ENCODE data around the gene COL4A1.

Gene COL4A1

DNA sequence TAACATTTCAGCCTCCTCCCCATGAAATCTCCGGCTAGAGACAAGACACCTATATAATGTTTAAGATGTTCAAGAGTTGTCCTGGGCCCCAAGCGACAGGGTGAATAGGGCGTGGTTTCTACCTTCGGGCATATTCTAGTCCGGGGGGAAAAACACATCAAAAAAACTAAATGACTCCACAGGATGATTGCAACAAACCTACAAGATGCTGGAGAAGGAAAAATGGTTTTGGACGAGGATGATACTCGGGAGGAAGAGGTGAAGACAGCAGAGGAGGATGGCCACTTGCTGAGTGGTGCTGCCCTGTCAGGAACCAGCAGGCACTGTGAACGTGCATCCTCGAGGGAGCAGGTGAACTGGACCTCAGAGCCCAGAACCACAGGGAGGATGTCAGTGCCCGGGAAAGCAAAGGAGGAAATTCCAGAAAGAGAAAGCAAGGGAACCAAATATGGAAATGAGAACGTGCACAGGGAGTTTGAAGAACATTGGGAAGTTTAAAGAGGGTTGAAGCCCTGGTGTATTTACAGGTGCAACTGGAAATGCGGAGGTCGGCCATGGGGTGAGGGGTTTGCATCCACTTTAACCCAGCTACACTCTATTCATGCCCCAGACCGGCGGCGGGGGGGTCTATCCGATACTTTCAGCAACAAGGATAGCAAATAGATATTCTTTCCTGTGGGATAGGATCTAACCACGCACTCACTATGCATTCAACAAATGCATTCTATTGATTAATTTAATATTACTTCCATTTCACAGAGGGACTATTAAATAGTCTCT lies 50.6 kb downstream of the COL4A1 start:
- no peak for DNase-seq

DNA sequence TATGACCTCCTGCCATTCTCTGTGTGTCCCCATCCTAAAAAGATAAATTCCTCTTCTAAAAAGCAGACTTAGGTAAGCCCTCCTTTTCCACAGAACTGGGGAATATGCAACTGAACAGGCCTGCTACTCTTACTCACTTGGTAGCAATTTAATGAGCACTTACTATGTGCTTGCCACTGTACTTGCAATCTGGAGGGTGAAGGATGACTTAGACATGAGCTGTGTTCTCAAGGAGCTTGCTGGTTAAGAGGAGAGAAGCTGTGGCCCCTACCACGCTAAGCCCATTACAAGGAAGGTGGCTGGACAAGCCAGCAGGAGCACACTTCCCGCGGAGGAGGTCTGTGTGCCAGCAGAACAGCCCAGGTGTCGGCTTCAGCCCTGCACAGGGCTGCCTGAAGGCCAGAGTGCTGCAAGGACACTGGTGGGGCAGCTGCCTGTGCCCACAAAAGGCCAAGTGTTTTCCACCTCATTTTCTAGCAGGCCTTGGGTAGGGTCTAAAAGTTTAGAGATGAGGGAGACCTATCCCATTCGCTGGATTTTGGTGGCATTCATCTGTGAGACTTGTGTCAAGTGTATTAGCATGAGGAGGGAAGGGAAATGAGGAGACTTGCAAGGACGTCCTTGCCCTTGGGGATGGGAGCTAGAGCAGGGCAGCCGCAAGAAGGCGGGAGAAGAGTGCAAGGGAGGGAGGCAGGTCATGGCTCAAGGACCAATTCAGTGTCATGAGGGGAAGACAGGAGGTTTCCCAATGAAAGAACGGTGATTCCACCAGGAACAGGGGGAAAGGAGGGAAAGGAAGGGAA lies 52.0 kb downstream of the COL4A1 start:
- no peak for DNase-seq

DNA sequence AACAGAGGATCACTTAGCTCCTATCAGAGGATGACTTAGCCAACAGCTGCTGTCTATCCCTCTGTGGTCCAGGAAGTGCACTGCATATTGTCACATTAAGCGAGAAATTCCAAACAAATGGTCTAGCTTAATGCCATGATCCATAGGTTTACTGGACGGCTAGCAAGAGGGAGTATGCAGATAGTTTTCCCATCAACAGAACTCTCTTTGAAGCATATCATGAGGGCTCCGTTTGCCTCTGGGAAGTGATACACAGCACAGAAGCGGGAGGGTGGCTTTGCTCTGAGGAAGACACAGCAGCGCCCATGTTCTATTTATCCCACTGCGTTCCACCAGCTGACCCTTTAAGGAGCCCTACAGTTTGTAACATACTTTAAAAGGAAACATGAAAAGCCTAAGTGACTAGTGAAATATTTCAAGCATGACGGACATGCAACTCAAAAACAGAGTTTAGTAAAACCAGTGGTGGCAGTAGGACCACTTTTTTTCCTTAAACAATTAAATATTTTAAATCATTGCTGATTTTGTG lies 52.7 kb downstream of the COL4A1 start:
- no peak for DNase-seq

DNA sequence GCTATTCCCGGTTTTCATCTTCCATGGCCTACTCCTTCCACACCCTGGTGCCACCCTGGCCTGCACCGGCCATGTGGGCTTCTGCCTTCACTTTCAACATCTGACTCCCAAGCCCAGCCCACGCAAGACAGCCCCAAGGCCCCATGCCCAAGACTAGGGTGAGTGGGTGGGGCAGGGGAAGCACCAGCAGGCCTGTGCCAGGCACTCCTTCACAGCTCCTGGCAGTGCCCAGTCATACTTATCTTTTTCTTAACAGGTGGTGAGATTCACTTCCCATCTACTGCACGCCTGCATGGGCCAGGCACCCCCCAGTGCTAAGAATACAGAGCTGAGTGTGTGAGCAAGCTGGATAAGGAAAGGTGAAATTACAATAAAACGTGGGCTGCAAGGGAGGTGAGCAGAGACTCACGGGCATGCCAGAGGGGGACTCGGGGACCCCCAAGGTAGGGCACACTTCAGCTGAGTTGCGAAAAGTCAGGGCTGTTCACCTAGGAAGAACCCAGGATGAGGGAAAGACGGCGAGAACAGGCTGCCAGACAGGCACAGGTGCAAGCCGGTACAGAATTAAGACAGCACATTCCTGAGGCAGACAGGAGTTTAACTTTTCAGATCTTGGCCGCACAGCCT lies 55.7 kb downstream of the COL4A1 start:
- DNase-seq = peak in 3 of 4 experiments; percentile 17 to 46 (median 25)

DNA sequence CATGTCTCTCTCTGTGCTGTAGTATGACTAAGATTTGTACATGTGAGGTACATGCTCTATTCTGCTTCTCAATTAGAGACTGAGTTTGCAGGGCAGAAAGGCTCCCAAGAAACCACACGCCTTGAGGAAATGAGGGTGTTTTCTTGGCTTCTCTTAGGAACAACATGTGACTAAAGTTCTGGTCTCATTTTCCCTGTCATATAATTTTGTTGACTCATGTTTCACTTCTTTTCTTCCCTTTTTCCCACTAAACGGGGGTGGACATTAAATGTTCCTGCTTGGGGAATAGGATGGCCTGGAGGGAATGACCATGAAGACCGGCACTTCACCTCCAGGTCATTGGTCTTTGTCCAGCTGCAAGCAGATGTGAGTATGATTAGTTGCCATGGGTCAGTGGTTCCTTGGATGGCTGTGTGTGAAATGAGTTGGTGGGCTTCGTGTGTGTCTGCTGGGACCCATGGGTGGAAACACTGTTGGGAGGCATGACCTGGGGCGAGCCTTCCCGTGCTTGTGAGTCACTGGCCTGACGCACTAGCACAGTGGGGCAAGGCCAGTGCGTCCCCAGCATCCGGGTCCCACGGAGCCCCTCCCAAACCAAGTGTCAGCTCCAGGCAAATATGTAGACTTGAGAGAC lies 56.6 kb downstream of the COL4A1 start:
- peak; percentile 15 to 38 (median 30) for DNase-seq

DNA sequence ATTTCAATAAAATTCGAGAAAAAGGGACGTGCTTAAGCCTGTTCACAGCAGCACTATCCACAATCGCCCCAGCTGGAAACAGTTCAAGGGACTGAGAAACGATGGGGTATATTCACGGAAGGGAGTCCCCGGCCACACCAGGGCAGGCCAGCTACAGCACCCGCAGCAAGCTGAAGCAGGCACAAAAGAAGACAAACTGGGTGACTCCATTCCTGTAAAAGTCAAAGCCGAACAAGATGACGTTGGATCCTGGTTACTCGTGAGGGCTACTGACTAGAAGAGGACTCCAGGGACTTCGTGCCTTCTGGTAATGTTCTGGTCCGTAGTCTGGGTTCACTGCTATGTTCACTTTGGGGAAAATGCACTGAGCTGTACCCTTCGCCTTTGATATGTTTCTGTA lies 57.6 kb downstream of the COL4A1 start:
- no peak for DNase-seq

DNA sequence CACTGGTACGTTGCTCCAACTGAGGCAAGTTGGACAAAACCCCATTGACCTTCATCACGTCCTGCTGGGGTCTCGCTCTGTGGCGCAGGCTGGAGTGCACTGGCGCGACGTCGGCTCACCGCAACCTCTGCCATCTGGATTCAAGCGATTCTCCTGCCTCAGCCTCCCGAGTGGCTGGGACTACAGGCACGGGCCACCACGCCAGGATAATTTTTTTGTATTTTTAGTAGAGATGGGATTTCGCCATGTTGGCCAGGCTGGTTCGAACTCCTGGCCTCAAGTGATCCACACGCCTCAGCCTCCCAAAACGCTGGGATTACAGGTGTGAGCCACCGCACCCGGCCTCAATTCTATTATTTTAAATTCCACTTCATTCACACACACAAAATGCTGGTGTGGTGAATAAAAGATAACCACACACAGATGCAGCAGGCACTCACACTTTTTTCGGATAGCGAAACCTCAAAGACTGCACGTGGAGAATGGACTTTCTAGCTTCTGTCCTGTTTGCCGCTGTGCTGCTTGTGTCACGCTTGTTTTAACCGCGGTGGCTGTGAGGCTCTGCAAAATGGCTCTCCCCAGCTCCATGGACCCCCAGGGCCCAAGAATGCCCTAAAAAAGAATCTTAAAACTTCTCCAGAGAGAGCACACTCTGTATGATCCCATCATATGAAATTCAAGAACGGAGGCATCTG lies 58.4 kb downstream of the COL4A1 start:
- no peak for DNase-seq

DNA sequence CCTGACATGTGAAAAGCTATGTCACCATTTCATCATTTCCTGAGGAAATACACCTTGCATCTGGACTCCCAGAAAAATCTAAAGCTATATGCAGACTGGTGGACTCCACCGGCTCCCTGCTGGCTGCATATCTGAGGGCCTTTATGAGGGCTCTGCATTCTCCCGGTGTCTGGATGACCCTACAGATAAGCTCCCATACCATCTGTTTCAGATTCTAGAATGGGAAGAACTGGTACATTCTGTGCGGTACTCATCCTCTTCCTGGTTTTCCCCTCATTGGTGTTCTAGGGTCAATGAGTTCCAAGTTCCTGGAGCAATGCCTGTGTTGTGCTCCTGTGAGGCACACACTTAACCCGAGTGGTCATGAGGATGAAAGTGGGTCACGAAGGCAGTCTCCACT lies 60.4 kb downstream of the COL4A1 start:
- no peak for DNase-seq

DNA sequence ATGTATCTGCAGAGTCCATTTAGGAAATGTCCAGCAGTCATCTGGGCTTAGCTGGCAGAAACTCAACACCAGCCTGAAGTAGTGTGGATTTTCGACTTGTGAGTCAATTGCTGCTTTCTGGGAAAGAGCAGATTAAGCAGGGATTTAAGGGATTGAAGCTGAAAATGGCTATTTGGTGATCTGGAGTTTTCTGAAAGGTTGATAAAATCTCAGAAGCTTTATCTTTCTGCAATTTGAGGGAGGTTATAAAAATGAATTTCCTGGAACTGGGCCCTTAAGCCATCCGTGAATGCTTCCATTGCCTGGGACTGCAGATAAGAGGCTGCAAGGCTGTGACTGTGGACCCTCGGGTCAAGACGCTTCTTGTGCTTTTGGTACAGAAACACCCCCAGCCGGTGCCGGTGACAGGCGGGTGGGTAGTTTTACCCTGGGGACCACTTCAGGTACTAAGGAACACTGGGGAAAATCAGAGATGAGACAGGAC lies 61.5 kb downstream of the COL4A1 start:
- DNase-seq = no peak

DNA sequence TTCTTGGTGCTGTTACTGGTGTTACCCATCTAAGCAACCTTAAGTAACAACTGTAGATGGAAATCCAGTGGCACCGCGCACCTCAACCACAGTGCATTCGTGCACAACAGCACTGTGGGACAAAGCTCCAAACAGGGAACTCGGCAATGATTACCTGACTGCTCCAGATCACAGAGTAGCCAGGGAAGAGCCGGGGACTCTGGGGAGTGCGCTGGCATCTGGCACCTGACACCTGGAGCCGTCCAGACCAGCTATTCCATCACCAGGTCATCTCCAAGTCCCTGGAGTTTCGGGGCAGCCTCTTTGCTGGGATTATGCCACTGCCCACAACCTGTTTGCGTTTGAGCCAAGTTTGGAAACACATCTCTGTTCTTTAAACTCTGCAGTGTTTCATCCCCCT lies 62.0 kb downstream of the COL4A1 start:
- DNase-seq = no peak

DNA sequence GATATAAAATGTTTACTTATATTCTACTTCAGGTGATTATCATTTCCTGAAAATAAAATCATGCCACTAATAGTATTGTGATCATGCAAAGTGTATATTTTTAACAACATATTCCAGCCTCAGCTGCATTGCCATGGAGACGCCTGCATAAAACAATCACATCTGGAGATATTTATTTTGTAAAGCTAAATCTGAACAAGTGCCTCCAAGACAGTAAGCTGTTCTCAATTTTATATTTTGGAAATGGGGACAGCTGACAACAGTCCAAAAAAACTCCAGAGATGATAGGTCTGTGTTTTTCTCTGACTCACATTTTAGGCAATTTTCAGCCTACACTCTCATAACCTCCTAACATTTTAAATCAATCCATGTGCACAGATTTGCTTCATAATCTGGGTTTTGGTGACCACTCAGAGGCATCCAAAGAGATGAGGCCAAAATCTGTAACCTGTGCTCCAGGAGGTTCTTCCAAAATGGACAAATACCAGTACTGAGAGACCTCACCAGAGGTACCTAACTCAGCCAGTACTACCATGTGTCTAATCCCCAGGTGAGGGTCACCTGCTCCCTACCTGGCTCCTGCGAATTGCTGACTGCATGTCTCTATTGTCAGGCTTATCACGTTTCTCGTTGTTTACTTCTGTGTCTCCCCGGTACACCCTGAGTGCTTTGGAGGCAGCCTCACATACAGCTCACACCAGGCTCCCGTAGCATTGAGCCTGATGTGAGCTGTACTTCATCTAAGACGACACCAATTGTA lies 62.7 kb downstream of the COL4A1 start:
- DNase-seq = no peak

DNA sequence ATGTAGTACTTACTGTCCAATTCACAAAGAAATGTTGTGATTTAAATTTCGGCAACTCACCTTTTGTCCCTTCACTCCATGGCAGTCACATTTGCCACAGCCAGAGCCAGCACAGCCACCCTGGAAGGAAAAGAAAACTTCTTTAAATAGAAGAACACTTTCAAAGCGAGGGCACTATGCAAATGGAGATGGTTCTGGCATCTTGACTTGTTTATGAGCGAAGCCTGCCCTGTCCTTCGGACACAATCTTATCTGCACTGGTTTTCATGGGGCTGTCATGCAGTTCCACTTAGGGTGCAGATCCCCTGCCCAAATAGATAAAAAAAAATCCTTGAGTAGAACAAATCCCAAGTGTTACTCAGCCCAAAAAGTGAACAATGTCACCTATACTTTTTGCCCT lies 64.3 kb downstream of the COL4A1 start:
- DNase-seq = no peak

DNA sequence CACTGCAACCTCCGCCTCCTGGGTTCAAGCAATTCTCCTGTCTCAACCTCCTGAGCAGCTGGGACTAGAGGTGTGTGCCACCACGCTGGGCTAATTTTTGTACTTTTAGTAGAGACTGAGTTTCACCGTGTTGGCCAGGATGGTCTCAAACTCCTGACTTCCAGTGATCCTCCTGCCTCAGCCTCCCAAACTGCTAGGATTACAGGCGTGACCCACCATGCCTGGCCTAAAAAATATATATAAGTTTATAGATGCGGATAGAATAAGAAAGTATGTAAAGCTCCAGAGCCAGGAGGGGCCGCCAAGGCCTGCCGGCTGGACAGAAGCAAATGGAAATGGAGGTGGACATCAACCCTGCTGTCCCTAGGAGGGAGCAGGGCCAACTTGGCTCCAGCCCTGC lies 66.0 kb downstream of the COL4A1 start:
- no peak for DNase-seq

DNA sequence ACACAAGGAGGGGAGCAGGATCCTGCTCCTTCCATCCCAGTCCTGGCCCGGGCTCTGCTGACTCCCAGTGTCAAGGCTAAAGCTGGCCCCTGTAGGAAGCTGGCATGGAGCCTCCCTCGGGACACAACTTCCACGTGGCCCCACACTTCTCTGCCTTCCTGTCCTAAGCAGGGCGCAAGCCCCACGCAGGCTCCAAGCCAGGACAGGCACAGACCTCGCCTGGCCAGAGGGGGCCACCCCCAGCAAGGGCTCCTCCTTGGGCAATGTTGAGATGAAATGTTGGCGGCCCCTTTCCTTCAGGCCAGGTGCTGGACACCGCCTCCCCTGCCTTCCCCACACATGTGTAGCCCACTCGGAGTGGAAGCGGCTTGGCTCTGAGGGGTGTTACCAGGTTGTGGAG lies 66.6 kb downstream of the COL4A1 start:
- no peak for DNase-seq

DNA sequence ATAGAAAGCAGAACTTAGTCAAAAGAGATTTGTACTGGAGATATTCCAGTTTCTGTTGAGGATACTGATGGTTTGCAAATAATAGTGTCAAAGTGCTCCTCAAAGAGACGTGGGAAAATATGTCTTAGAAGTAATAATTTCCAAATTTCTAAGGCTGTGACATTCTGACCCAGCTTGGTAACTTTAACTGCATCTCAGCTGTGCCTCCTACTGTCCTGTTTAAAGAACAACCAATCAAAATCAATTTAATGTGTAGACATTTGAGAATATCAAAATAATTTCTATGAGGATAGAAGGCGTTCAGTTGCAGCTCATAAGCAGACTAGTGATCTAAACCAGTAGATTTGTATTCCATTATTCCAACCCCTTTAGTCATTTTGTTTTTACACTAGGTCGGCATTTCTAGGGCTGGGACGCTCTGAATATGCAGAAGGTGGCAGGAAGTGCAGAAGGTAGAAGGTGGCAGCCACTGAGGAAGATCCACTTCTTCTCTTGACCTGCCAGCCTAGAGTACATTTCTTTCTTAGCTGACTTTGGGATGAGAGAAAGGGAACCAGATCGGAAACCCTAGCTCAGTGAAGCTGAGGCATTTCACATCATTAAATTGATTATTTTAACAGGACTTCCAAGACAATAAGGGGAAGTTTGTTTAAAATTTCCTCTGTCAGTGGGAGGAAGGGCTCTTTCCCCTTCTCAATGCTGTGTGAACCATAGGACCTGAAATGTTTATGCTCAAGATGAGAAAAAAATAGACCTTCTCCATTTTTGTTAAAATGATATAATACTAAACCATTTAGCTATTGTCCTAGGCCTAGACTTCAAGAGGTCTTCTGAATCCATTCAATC lies 67.5 kb downstream of the COL4A1 start:
- peak in 1 of 4 experiments; percentile 25 for DNase-seq

DNA sequence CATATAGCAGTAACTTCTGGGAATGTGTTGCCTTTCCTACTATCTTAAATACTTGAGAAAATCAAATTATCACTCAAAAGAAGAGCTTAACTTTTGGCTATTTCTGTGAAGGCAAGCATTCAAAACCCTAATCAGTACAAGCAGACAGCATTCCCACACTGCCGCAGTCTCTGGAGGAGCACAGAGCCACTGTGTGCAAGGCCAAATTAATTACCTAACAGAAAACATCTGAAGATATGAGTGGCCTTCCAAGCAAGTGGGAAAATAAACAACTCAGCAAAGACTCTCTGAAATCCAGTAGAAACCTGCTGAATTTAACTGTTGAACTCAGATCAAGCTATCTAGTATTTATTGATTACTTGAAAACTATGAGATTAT lies 68.2 kb downstream of the COL4A1 start:
- no peak for DNase-seq

DNA sequence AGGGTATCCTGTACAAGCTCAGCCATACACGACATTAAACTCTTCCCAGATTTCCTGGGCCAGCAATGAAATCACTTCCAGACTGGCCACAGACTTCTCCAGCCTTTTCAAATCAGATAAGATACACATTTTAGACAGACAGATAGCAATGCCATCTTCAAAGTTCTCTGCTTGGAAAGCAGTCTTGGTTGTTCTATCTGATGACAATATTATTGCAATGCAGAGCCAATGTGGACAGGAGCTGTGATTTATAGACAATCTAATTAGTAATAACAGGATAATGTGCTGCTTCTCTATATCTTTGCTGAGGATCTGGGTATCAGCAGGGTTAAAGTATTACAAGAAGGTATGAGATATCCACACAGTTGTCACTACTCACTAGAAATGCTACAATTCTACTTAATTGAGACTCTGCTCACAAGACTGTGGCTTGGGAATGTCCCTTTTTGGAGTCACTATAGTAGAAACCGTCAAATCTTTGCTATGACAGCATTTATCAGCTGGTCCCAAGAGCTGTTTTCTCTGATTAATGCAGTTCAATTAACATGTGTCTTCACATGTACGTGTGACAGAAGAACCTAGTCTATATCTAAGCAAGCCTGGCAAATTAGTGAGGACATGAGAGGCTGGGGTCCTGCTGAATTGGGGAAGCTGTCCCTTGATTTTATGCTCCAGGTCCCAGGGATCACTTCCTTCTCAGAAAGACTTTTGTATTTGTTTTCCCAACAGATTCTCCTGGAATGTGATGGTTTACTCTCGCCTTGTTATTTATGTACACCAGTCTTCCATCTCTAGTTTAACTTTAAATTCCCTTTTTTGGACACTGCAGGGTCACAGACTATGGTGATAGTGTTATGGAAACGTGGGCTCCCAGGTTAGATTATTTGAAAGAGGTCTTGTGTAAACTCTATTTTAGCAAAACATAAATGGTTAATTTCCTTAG lies 68.8 kb downstream of the COL4A1 start:
- no peak for DNase-seq

DNA sequence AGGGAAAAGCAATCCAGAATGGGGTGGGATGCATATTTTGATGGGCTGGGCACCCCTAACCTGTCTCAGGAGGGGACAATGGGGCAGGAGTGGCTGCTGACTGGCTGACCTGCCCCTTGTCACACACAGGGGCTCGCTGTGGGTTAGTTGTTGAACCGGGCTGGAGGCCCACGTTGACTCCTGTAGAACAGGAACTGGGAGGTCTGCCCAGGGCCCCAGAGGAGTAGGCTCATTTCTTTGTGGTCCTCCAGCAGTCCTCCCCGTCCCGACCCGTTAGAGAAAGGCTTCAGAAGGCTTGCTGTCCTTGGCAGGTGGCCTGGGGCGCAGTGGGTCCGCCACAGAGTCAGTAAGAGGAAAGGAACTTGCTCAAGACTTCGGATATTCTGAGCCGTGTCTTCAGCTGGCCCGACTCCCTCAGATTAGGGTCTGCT lies 70.1 kb downstream of the COL4A1 start:
- no peak for DNase-seq

DNA sequence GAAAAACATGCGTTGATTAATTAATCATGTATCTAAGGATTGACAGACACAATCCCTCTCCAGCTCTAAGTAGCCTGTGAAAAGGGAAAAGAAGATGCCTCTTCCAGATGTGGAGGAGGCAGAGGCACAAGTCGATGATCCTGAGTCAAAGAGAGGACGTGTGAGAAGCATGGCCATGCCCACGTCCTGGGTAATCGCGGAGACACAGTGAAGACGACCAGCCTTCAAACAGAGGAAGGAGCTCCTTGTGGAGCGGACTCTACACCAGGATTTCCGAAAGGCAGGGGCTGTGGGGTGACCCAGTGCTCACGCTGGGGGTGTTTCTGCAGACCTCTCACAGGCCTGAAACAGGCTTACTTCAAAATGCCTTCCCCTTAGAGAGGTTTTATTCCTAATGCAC lies 70.5 kb downstream of the COL4A1 start:
- DNase-seq = no peak
